ENCODE results near the gene COA4.
A peak's percentile ranks its signal among the peaks of the same experiment; 100 is the strongest.
"Not testable (repeated sequence)": the region's sequence is repeated elsewhere in the genome, so short reads cannot be mapped to it uniquely, and the experiment has no call there.

The COA4 gene

DNA sequence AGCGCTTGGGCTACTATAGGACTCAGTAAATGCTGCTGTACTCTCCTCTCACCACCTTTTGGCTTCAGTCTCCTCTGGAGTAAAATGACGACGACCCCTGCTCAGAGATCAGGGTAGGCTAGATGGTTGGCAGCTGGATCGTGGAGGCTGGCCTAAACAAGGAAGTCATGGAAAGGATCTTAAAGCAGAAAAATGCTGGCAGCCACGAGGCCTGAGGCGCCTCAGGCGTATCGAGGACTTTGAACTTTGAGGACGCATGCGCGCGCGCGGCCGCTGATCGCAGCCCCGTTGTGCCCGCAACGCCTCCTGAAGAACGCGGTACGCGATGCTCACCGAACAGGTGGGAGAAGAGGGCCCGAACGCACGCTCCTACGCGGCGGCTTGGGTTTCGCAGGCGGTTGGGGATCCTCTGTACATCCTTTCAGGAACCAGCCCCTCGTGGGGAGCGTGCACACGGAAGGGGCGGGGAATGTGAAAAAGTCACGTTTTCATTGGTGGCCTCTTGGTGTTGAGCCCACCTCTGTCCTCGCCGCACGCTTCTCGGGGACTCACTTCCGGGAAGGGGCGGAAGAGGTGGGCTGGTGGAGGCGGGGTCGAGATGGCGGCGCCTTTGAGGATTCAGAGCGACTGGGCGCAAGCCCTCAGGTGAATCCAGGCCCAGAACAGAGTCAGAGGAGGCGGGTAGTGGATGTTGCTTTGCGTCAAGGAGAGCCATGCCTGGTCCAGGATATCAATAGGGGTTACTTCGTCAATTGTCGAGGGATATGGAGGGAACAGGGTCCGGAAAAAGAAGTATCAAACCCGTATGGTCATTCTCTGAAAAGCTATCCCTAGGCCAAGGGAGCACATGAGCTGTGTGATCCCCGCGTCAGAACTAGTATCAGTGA is at the start of gene COA4, which contains the start of gene PAAF1:
TSS of gene COA4 (minus strand) at position 423 of the 887 bp plus-strand sequence. CDS start 3,468 bp downstream, outside the sequence.
TSS of gene PAAF1 (plus strand) at position 576 of the 887 bp plus-strand sequence. CDS start at position 599, 23 bp downstream.
- peak; percentile 55 to 97 (median 91) for DNase-seq

- no peak for DNase-seq
Measured at GRCh38 chr11:73921180-73921579, 44.5 kb upstream of the COA4 start.

- no peak for DNase-seq
Measured at GRCh38 chr11:73916435-73916834, 39.8 kb upstream of the COA4 start.

GRCh38 chr11:73914284-73914683 is 37.6 kb upstream of the COA4 start:
- DNase-seq, result no peak

DNA sequence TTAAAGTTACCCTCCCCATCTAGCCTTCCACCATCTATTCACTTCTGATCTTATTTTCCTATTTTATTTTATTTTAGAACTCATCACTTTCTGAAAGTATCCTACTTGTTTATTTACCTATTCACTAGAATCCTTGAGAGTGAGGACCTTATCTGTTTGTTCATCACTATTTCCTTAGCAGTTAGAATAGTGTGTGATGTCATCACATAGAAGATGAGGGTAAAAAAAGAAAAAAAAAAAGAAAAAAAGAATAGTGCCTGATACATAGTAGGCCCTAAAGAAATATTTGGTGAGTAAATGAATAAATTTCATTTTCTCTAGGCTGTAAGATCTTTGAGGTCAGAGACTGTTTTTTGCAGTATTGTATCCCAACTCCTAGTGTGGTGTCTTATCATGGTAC is 36.8 kb upstream of the COA4 start:
- DNase-seq, result no peak

DNA sequence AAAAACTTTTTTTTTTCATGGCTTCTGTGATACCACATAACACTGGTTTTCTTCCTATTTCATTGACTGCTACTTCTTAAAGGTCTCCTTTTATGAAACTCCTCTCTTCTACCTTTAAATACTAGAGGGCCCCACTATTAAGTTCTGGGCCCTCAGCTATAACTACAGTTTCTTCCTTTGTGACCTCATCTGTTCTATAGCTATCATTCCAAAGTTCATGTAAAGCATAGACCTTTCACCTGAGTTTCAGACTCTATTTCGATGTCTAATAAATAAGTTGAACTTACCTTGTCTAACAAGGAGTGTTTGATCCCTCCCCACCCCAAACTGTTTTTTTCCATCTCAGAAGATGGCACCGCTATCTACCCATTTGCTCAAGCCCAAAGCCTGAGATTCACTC is 35.4 kb upstream of the COA4 start:
- no peak for DNase-seq

DNA sequence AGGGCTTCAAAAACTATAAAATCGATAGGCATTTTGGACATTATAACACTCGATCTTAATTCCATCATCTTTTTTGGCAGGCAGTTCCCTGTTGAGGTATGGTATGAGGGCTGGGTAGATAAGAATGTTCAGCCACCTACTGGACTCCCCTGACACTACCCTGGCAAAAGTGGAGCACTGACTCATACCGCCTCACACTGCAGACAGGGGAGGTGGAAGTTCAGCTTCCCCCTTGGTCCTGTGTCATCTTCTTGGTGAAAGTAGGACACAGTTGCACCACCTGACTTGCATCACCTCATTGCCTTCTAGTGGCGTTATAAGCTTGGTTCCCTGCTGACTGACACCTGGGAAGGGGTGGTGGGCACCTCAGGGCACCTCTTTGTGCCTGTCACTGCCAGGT is 30.5 kb upstream of the COA4 start:
- no peak for DNase-seq

GRCh38 chr11:73902303-73902702 is 25.7 kb upstream of the COA4 start:
- no peak for DNase-seq

DNA sequence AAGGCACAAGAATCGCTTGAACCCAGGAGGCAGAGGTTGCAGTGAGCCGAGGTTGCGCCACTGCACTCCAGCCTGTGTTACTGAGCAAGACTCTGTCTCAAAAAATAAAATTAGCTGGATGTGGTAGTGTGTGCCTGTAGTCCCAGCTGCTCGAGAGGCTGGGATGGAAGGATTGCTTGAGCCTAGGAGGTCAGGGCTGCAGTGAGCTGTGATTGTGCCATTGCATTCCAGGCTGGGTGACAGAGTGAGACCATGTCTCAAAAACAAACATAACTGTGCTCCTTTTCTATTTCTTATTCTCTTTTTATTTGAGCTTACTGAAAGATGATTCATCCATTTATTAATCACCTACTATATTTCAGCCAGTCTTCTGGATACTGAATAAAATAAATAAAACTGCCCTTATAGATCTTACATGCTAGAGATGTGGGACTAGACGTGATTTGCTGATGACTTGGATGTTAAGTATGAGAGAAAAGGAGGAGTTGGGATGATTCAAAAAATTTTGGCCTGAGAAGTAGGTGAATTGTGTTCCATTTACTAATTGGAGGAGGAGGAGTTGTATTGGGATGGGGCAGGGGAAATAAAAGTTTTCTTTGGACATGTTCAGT is 18.2 kb upstream of the COA4 start:
- DNase-seq, result no peak

DNA sequence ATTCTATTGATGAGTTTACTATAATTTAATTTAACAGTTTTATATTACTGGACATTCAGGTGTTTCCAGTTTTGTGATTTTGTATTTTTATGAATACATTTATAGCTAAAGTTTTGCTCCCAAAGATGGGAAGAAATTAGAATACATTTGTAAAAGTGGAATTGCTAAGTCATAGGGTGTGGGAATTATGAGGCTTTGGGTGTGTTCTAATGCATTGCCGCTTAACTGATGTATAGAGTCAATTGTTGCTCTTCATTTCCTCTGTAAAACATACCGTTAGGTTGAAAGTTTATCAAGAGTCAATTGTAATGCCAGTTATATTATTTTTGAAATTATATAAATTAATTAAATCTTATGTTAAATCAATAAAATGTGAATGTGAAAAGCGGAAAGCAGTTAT is 16.4 kb upstream of the COA4 start:
- DNase-seq, result no peak

GRCh38 chr11:73889536-73889935 is 12.9 kb upstream of the COA4 start:
- DNase-seq, result peak in 2 of 58 donors; percentile 1 to 13

DNA sequence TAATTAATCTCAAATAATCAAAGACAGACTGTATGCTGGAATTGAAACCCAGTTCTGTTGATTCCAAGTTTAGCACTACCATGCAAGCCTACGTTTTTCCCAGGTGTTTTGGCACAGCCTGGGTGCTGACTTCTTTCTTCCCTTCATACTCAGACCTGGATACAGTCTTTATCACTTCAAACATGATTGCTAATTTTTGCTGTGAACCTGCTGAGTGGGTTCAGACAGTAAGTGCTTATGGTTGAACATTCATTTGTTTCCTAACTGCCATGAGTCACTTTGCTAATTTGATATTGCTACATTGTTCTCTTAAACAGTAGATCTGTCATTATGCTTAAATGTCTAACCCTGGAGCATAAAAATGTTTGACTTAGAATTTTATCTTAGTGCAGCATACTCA is 12.4 kb upstream of the COA4 start:
- DNase-seq, result no peak

- DNase-seq, result no peak
Measured at GRCh38 chr11:73888244-73888643, 11.6 kb upstream of the COA4 start.

DNA sequence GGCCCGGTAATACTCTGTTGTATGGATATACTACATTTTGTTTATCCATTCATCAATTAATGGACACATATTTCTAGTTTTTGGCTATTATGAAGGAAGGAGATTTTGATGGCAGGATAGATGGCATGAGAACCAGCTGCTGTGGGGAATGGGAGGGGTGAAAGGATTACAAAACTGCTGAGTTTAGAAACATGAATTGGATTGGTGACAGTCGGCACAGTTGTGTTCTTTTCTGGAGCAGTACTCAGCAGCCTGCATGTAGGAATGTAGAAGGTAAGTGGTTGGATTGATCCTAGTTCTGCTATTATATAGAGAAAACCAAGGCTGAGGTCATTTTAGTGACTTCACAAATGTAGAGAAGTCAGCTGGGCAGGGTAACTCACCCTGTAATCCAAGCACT is 7.2 kb upstream of the COA4 start:
- no peak for DNase-seq

DNA sequence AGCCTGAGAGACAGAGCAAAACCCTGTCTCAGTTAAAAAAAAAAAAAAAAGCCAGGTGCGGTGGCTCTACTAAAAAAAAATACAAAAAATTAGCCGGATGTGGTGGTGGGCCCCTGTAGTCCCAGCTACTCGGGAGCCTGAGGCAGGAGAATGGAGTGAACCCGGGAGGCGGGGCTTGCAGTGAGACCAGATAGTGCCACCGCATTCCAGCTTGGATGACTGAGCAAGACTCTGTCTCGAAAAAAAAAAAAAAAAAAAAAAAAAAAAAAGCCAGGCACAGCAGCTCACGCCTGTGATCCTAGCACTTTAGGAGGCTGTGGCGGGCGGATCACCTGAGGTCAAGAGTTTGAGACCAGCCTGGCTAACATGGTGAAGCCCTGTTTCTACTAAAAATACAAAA is 3.8 kb upstream of the COA4 start:
- not testable (repeated sequence) for DNase-seq

- DNase-seq, result no peak
Measured at GRCh38 chr11:73878771-73879170, 2.1 kb upstream of the COA4 start.

DNA sequence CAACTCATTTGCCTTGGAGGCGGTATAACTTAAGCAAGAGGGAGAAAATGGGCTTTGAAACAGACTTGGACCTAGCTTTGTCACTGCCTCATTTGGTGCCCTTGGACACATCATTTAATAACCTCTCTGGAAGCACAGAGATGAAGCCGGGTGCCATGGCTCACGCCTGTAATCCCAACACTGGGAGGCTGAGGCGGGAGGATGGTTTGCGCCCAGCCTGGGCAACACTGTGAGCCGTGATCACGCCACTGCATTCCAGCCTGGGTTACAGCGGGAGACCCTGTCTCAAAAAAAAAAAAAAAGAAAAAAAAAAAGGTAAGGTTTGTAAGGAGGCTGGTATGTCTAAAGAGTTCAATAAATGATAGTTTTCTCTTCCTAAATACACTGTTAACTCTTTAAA is 806 bp downstream of the COA4 start:
- no peak for DNase-seq

GRCh38 chr11:73875380-73875779 is 1.3 kb downstream of the COA4 start:
- no peak for DNase-seq

DNA sequence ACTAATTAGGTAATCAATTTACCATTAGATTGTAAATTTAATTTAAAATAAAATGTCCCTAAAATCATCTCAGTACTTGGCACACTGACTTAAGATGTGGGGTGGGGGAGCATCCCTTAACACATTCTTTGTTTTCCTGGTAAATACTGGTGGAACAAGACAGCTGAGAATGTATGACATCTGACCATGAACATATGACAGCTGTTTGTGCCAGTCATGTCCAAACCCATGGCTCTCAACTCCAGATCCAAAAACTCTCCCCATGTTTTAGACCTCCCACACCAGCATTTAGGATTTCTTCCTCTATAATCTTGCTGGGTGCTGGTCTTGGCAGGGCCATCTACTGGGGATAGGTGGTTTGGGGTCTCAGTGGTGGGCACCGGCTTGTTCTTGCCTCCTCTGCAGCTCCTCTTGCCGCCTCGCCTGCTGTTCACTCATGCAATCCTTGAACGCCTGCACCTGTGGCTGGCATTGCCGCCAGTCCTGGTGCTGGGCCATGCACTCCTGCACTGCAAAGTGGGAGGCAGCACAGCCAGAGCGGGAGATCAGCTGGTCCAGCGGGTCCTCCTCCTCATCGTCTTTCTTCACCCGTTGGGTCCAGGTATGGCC is 3.8 kb downstream of the COA4 start:
- no peak for DNase-seq

DNA sequence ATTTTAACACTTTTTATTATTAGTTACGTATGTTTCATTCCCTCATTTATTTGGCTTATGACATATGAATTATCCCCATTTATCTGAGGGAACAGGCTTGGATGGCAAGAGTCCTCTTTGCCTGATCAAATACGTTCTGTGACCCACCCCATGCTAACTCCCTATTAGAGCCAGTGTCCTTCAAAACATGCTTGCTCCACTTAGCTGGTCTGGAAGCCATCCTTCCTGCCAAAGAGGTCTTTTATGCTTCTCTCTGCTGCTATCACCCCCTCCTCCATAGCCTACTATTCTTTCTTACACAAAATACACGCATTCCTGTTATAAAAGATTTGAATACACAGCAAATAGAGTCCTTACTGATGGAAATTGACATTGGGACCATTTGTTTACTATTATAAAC is 6.4 kb downstream of the COA4 start:
- DNase-seq, result no peak

DNA sequence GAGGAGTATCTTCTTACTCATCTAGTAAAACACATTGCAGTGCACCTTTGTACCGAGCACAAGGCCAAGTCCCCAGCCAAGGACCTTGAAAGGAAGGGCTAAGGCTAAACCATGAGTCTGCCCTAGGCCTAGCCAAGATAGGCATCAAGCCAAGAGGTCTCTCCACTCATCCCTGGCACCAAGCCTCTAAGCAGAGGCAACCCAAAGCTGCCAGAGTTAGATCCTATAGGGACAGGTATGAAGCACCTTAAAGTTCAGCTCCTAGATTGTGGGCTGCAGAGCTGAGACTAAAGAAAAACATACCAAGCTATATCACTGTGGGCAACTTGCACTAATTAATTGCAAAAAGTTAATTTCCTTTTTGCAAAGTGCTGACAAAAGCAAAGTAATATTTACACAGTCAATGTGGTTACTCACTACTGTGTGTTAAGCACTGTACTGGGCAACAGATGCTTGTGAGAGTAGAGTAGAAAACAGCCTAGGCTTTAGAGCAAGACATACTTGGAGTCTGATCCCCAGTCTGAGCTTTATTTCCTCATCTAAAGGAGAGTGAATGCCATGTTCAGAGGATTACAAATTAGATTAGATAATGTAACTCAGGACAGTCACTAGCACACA is 7.2 kb downstream of the COA4 start:
- no peak for DNase-seq

- DNase-seq, result no peak
Measured at GRCh38 chr11:73866586-73866996, 10.1 kb downstream of the COA4 start.
